ENCODE results near the gene C11orf24.

GRCh38 chr11:68229601-68230000 is 42.2 kb downstream of the C11orf24 start:
- TF ChIP-seq MAX (IDR thresholded peaks at IDR 0.05) (no peak), TCF7L2 (IDR thresholded peaks at IDR 0.05; ENCODE audit: borderline replicate concordance, extremely low read depth, insufficient read depth, insufficient read length) (no peak), SIN3A (IDR thresholded peaks at IDR 0.05; ENCODE audit: low read depth) (no peak)
- TF ChIP-seq, protein P1, sequence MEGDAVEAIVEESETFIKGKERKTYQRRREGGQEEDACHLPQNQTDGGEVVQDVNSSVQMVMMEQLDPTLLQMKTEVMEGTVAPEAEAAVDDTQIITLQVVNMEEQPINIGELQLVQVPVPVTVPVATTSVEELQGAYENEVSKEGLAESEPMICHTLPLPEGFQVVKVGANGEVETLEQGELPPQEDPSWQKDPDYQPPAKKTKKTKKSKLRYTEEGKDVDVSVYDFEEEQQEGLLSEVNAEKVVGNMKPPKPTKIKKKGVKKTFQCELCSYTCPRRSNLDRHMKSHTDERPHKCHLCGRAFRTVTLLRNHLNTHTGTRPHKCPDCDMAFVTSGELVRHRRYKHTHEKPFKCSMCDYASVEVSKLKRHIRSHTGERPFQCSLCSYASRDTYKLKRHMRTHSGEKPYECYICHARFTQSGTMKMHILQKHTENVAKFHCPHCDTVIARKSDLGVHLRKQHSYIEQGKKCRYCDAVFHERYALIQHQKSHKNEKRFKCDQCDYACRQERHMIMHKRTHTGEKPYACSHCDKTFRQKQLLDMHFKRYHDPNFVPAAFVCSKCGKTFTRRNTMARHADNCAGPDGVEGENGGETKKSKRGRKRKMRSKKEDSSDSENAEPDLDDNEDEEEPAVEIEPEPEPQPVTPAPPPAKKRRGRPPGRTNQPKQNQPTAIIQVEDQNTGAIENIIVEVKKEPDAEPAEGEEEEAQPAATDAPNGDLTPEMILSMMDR (IDR thresholded peaks at IDR 0.05 in 2 of 3, conservative IDR thresholded peaks at IDR 0.05 in 1 of 3; ENCODE audit: borderline replicate concordance in 1 of 3, insufficient read depth in 1 of 3, low read depth in 2 of 3, low read length in 2 of 3), result no peak
